A204.1 (cell line): ENCODE results near the gene METRN.

ENCODE experiments used
- FAIRE-seq: peaks from 2 replicates; lab custom pipeline; 2012; peaks lifted over from hg19 to GRCh38; lab: Jason Lieb, UNC

Gene METRN

GRCh38 chr16:693364-693763, 21.6 kb upstream of the METRN start:
- no peak for FAIRE-seq

- FAIRE-seq = no peak
Measured at GRCh38 chr16:693766-694165, 21.2 kb upstream of the METRN start.

DNA sequence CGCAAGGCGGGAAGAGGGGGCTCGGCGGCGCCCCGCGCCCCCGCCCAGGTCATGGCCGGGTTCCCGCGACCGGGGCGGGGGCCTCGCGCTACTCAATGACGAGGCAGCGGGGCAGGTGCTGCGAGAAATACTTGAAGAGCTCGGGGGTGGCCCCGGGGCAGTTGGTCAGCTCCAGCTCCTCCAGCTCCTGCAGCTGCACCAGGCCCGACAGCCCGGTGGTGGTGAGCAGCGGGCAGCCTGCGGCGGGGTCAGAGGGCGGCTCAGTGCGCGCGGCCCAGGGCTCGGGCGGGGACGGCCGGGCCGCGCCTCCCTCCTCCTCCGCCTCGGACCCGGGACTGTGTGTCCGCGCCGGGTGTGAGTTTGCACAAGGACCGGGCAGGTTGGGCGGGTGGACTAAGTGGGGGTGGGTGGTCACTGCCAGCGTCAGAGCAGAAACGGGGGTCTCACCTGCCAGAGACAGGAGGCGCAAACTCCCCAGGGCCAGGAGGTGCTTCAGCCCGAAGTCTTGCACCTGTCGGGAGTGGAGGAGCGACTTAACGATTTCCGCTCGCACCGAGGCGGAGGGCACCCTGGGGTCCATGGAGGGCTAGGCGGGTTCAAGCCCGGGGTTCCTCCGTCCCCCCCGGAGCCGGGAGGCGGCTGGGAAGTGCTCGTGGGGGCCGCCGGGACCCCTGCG, 20.6 kb upstream of the METRN start:
- no peak for FAIRE-seq

DNA sequence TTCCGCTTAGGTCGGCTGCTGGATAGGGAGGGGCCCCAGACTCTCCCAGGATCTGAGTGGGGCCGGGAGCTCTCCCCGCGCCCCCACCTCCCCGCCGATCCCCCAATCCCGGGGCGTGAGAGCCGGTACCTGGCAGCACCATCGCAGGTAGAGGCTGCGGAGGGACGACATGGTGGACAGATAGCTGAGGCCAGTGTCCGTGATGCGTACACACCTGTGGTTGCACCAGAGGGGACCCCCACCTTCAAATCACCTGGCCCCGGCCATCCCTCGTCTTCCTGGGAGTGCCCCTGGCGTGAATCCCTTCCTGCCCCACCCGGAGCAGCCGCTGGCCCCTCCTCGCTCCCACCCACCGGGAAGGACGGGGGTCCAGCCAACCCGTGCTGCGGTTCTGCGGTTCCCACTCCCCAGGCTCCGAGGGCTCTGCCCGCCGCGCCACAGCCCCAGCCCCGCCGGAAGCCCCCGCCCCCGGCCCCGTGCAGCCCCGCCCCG, 20.0 kb upstream of the METRN start:
- FAIRE-seq = no peak

DNA sequence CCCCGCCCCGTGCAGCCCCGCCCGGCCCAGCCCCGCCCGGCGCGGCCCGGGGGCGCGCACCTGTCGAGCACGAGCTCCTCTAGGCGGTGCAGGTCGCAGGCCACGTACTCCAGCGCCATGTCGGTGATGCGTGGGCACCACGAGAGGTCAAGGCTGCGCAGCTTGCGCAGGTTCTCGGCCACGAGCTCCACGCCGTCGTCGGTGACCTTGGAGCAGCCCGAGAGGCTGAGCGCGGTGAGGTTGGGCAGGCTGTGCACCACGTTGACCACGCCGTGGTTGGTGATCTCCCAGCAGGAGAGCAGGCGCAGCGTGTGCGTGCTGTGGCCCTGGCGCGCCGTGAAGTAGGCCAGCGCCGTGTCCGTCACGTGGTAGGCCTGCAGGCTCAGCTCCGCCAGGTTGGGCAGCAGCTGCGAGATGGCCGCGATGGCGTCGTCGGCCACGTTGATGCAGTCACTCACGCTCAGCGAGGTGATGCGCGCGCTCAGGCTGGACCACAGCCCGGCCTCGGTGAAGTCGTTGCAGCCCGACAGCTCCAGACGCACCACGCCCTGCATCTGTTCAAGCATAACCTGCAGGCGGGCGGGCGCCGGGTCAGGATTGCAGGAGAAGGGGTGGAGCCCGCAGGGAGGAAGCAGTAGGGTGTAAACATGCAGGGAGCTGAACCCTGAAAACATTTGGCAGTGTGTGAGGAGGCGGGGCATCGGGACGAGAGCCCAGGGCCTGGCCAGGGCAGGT, 19.4 kb upstream of the METRN start:
- FAIRE-seq = no peak

DNA sequence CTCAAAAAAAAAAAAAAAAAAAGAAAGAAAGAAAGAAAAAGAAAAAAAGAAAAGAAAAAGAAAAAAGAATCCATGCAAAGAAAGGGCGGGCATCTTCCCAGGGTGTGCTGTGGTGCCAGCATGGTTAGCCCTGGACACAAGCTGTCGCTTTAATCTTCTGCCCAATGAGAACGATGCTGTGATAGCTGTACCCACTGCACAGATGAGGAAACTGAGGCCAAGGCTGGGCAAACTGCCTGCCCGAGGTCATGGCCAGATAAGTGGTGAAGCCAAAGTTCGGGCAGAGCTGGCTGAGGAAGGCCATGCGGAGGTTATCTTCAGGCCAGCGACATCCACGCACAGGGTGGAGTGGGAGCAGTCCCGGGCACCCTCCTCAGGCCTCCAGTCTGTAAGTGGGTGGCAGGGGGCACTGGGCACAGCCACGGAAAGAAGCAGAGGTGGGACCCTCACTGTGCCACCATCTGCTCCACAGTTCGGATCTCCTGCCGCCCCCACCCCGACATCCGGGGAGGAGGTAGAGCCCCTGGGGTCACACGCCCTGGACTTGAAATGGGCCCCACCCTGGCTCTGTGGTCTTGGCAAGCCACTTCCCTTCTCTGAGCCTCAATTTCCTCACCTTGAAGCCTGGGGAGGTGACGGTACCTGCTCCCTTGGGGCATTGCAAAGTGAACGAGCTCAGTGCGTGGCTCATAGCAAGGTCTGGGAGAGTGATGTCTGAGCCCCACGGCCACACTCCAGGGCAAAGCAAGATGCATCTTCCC, 15.8 kb upstream of the METRN start:
- FAIRE-seq = no peak

DNA sequence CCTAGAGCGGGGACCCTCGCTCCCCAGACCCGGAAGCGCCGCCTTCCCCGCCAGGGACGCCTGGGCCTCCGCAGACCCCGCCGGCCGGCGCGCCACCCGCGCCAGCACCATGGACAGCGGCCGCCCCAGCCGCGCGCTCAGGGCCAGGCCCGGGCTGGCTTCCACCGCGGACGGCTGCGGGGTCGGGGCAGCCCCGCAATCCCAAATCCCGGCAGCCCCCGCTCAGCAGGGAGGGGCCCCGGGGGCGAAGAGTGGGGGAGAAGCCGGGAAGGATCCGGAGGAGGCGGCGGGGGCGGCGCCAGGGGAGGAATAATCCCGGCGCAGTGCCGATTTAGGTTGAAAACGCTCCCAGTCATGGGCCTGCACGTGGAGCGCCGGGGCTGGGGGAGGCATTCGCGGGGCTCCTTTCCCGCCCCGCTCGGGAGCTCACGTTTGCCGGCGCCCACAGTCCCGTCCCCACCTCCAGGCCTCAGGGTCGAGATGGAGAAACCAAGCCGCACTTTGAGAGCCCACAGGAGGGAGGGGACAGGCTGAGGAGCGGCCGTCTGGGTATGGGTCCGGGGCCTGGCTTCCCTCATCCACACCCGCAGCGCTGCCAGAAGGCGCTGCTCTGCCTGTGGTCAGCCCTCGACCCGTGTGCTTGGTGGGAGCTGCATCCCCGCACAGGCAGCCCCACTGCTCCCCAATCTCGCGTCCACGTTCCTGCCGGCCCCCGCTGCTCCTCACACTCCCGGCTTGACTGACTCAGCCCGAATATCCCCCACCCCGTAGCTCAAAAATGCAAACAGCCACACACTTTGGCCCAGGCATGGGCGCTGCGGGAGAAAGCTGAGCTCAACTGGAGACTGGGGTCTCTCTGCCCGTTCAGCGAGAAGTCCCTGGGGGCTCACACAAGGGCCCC, 14.0 kb upstream of the METRN start:
- no peak for FAIRE-seq

DNA sequence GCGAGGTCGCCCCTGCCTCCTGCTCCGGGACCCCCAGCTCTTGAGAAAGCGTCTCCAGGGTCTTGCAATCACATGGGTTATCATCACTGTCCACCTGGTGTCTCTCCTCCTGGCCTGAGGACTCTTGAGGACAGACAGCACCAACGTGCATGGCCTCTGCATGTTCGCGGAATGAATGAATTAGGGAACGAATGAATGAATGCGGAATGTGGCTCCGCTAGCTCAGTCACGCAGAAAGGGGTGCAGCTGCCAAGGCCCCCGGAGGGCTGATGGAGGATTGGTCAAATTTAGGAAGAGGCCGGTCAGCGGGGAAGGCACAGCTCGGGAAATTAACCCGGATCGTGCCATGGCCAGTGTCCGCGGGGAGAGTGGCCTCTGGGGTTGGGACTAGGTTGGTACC, 12.6 kb upstream of the METRN start:
- no peak for FAIRE-seq

DNA sequence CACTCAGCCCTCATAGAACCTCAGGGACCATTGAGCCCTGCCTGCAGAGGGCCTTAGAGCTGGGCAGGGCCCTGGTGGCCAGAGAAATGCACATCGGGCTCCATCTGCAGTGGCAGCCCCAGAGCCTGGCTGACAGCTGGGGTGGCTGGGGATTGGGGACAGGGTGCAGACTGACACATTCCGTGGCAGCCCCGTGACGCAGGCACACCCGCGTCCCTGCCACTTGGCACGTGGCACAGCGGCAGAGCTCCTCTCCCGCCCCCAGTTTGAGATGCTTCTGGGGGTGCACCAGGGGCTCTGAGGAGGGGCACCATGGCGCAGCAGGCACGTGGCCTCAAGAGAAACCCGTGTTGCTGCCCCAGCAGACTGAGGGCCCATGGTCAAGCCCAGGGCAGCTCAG, 11.5 kb upstream of the METRN start:
- FAIRE-seq = no peak

- no peak for FAIRE-seq
Measured at GRCh38 chr16:704047-704446, 10.9 kb upstream of the METRN start.

- no peak for FAIRE-seq
Measured at GRCh38 chr16:704552-705380, 10.2 kb upstream of the METRN start.

DNA sequence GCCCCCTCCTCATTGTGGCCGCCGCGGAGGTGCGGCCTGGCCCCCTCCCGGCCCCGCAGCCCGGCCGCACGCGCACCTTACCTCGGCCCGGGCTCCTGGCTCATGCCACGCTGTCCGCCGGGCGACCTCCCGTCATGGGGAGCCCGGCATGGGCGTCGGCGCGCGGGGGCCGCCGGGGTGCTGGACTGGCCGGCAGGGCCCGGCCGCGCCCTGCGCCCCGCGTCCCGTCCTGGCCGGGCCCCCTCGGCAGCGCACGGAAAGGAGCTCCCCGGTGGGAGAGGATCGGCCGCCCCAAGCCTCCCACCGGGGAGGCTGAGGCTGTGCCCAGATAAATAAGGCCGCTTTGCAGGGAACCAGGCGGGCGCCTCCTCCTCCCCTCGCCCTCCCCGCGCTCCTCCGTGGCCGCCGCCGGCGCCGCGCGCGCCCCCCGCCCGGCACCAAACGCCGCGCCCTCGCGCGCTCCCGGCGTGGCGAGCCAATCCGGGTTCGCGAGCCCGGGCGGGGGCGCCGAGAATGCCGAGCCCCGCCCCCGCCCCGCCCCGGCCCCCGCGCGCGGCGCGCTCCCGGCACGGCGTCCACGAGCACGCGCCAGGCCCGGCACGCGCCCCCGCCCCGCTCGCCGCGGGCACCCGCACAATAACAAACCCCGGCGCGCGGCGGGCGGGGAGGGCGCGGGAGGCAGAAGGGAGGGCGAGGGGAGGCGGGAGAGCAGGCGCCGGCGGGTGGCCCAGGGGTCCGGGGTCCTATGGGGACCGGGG, 9.3 kb upstream of the METRN start, which contains the start of gene FBXL16:
Gene FBXL16, minus strand, starts transcription at position 371 of the 758 bp plus-strand sequence. CDS start 8,396 bp downstream, outside the sequence.
- no peak for FAIRE-seq

- FAIRE-seq = no peak
Measured at GRCh38 chr16:706189-707061, 8.5 kb upstream of the METRN start.

GRCh38 chr16:707062-707538, 7.8 kb upstream of the METRN start:
- no peak for FAIRE-seq

GRCh38 chr16:708019-708418, 6.9 kb upstream of the METRN start:
- no peak for FAIRE-seq

DNA sequence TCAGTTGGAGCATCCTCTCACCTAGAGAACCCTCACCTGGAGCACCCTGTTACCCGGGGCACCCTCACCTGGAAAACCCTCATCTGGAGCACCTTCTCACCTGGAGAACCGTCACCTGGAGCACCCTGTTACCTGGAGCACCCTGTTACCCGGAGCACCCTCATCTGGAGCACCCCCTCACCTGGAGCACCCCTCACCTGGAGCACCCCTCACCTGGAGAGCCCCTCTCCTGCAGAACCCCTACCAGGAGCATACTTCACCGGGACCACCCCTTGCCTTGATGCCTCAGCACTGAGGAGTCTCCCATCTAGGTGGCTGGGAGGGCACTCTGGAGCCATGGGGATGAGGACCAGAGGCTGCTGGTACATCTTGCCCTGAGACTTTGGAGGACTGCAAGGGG, 6.0 kb upstream of the METRN start:
- no peak for FAIRE-seq

DNA sequence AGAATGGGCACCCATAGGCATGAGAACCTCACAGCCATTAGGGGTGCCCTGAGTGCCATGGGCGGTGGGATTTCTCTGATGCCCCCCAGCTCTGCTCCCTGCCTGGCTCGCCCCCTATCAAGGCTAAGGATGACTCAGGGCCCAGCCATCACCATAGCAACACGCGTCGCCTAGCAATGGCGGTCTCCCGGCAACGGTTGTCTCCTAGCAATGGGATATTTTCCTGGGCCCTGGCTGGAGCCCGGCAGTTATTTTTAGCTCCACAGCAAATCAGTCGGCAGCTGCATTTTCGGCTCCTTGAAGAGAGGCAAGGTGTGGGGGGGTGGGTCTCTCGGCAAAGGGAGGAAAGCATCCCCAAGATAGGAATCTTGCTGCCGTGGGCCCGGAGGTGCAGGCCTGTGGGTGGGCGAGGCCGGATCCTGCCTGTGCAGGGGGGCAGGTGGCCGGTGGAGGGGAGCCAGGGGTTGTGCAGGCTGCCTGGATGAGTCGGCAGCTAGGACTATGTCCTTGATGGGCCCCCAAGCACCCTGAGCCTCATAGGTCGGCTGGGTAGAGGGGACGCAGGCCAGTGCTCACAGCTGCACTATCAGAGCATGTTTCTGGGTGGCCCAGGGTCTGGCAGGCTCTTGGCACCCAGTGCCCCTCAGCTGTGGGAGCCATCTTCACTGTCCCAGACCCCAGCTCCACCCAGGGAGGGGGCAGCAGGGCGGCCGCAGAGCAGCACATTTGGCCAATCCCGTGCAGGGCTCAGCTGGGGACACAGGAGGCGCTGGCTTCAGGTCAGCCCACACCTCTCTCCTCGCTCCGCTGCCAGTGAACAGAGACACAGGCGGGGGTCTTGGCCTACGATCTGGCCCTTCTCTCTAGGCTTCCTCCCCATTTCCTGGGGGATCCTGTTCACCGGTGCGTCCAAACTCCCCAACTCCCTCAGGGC, 5.1 kb upstream of the METRN start:
- FAIRE-seq = no peak

DNA sequence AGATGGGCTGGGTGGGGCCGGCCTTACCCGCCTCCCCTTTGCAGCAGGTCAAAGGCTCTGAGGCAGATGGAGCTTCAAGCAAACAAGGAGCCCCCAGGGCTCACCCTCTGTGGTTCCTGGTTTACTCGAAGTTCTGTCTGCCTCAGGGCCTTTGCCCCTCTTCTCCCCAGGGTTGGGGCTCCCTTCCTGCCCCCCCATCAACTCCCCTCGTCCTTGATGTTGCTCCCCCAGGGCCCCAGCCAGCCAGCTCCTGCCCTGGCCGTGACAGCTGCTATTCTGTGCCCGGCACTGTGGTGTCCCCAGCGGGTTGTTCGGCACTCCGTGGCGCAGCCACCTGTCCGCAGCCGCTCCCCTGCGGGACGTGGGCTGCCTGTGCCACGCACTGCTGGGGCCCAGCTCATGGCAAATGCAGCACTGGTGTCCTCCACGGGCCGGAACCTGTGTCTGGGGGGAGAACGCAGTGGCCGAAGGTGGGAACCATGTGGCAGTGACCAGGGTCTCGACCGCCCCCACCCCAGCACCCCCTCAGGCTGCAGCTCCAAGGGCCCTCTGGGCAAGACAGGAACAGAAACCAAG, 4.3 kb upstream of the METRN start:
- FAIRE-seq = no peak
